ENCODE results near the gene LYPD6.

Gene LYPD6

GRCh38 chr2:149348291-149348690, 17.9 kb downstream of the LYPD6 start:
- DNase-seq (ENCODE audit: low spot score): no peak

- no peak for DNase-seq (ENCODE audit: low spot score)
Observed at GRCh38 chr2:149353421-149353820, 23.0 kb downstream of the LYPD6 start.

GRCh38 chr2:149355716-149356422, 25.5 kb downstream of the LYPD6 start:
- DNase-seq (ENCODE audit: low spot score): no peak

- DNase-seq (ENCODE audit: low spot score): no peak
Observed at GRCh38 chr2:149357058-149357457, 26.7 kb downstream of the LYPD6 start.

GRCh38 chr2:149360106-149360505, 29.7 kb downstream of the LYPD6 start:
- no peak for DNase-seq (ENCODE audit: low spot score)

- no peak for DNase-seq (ENCODE audit: low spot score)
Observed at GRCh38 chr2:149363958-149364357, 33.6 kb downstream of the LYPD6 start.

- no peak for DNase-seq (ENCODE audit: low spot score)
Observed at GRCh38 chr2:149364839-149365238, 34.5 kb downstream of the LYPD6 start.

GRCh38 chr2:149365931-149366583, 35.7 kb downstream of the LYPD6 start:
- DNase-seq (ENCODE audit: low spot score): no peak

- no peak for DNase-seq (ENCODE audit: low spot score)
Observed at GRCh38 chr2:149370061-149370775, 39.8 kb downstream of the LYPD6 start.

GRCh38 chr2:149371476-149371875, 41.1 kb downstream of the LYPD6 start:
- DNase-seq (ENCODE audit: low spot score): no peak

- DNase-seq (ENCODE audit: low spot score): no peak
Observed at GRCh38 chr2:149375801-149376361, 45.5 kb downstream of the LYPD6 start.

- DNase-seq (ENCODE audit: low spot score): no peak
Observed at GRCh38 chr2:149380205-149380604, 49.8 kb downstream of the LYPD6 start.

- DNase-seq (ENCODE audit: low spot score): no peak
Observed at GRCh38 chr2:149383340-149383739, 53.0 kb downstream of the LYPD6 start.

GRCh38 chr2:149385350-149385749, 55.0 kb downstream of the LYPD6 start:
- no peak for DNase-seq (ENCODE audit: low spot score)

GRCh38 chr2:149387411-149387810, 57.0 kb downstream of the LYPD6 start:
- DNase-seq (ENCODE audit: low spot score): no peak

GRCh38 chr2:149388120-149388816, 57.9 kb downstream of the LYPD6 start:
- DNase-seq (ENCODE audit: low spot score): no peak

- DNase-seq (ENCODE audit: low spot score): no peak
Observed at GRCh38 chr2:149389506-149390167, 59.2 kb downstream of the LYPD6 start.

GRCh38 chr2:149393614-149394013, 63.2 kb downstream of the LYPD6 start:
- DNase-seq (ENCODE audit: low spot score): no peak

- no peak for DNase-seq (ENCODE audit: low spot score)
Observed at GRCh38 chr2:149394864-149395263, 64.5 kb downstream of the LYPD6 start.

- DNase-seq (ENCODE audit: low spot score): no peak
Observed at GRCh38 chr2:149399934-149400615, 69.7 kb downstream of the LYPD6 start.

GRCh38 chr2:149400997-149401396, 70.6 kb downstream of the LYPD6 start:
- DNase-seq (ENCODE audit: low spot score): no peak
